Measurements from ENCODE around the gene RAB9A. TPM values are rescaled to one million over a fixed set of nuclear protein-coding genes. Genes with fewer than 3 reads are reported as not detected.

Gene RAB9A
- total RNA-seq, 1 experiment from 2014 or later, result 26.3 TPM

- TF ChIP-seq ZNF512 (CRISPR knock-in tag; IDR thresholded peaks at IDR 0.05; ENCODE audit: borderline replicate concordance), result no peak
- no peak for TF ChIP-seq MYBL2 (CRISPR knock-in tag; IDR thresholded peaks at IDR 0.05)
- TF ChIP-seq CDX4 (CRISPR knock-in tag; IDR thresholded peaks at IDR 0.05; ENCODE audit: borderline replicate concordance), result no peak
- TF ChIP-seq FOXJ3 (CRISPR knock-in tag; IDR thresholded peaks at IDR 0.05; ENCODE audit: borderline replicate concordance), result no peak
Measured at GRCh38 chrX:13717700-13718472, 29.0 kb downstream of the RAB9A start (continued).

- Mint-ChIP-seq H3K36me3 (peaks cover 25% of the 10 kb centered on the region), H3K27me3 (ENCODE audit: low read depth) (no peaks in the 10 kb centered on the region), H3K4me3 (no peak overlapping the region), H3K9me3 (peaks cover 5% of the 10 kb centered on the region), H3K27ac (no peak overlapping the region), H3K4me1 (no peaks in the 10 kb centered on the region)
- ATAC-seq (no peak), DNase-seq (ENCODE audit: low spot score) (no peak)
- ChIA-PET POLR2A (no interaction called here), CTCF (no interaction called here)
- no peak for TF ChIP-seq ZMAT4 (CRISPR knock-in tag; IDR thresholded peaks at IDR 0.05)
- TF ChIP-seq, protein P1, sequence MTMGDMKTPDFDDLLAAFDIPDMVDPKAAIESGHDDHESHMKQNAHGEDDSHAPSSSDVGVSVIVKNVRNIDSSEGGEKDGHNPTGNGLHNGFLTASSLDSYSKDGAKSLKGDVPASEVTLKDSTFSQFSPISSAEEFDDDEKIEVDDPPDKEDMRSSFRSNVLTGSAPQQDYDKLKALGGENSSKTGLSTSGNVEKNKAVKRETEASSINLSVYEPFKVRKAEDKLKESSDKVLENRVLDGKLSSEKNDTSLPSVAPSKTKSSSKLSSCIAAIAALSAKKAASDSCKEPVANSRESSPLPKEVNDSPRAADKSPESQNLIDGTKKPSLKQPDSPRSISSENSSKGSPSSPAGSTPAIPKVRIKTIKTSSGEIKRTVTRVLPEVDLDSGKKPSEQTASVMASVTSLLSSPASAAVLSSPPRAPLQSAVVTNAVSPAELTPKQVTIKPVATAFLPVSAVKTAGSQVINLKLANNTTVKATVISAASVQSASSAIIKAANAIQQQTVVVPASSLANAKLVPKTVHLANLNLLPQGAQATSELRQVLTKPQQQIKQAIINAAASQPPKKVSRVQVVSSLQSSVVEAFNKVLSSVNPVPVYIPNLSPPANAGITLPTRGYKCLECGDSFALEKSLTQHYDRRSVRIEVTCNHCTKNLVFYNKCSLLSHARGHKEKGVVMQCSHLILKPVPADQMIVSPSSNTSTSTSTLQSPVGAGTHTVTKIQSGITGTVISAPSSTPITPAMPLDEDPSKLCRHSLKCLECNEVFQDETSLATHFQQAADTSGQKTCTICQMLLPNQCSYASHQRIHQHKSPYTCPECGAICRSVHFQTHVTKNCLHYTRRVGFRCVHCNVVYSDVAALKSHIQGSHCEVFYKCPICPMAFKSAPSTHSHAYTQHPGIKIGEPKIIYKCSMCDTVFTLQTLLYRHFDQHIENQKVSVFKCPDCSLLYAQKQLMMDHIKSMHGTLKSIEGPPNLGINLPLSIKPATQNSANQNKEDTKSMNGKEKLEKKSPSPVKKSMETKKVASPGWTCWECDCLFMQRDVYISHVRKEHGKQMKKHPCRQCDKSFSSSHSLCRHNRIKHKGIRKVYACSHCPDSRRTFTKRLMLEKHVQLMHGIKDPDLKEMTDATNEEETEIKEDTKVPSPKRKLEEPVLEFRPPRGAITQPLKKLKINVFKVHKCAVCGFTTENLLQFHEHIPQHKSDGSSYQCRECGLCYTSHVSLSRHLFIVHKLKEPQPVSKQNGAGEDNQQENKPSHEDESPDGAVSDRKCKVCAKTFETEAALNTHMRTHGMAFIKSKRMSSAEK (CRISPR knock-in tag; IDR thresholded peaks at IDR 0.05; ENCODE audit: borderline replicate concordance), result no peak
- TF ChIP-seq KAT7 (CRISPR knock-in tag; IDR thresholded peaks at IDR 0.05; ENCODE audit: borderline replicate concordance), result no peak
- no peak for TF ChIP-seq GTF2I (CRISPR knock-in tag; conservative IDR thresholded peaks at IDR 0.05)
- TF ChIP-seq ZNF423 (CRISPR knock-in tag; IDR thresholded peaks at IDR 0.05), result no peak
Measured at GRCh38 chrX:13719192-13719856, 30.4 kb downstream of the RAB9A start.

DNA sequence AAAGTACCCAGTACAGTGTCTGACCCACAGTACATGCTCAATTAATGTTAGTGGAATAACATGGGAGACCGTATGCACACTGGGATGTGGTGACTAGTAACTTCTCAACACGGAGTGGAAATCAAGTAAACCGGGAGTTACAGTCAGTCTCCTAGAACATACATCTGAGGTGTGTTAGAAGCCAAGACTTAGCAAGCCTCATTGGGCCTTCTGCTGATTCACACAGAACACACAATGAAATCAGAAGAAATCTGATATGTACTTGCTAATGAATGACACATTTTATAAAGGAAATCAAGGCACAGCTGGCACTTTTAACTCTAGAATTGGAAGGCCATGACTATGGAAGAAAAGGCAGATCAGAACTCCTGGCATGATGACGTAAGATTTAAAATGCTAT lies 32.4 kb downstream of the RAB9A start:
- DNase-seq (ENCODE audit: low spot score) (no peak), ATAC-seq (no peak)
- Mint-ChIP-seq H3K9me3 (peaks cover 5% of the 10 kb centered on the region), H3K4me1 (0 out of 2 replicates have a peak, but pooled peaks cover 5% of the 10 kb centered on the region), H3K4me3 (no peak overlapping the region), H3K36me3 (peaks cover 29% of the 10 kb centered on the region), H3K27me3 (ENCODE audit: low read depth) (no peaks in the 10 kb centered on the region), H3K27ac (no peak overlapping the region)
- POLR2A ChIA-PET, result no interaction called here
- CTCF ChIA-PET, result no interaction called here
- no peak for TF ChIP-seq ZNF121 (CRISPR knock-in tag; IDR thresholded peaks at IDR 0.05)
- TF ChIP-seq, protein P2, sequence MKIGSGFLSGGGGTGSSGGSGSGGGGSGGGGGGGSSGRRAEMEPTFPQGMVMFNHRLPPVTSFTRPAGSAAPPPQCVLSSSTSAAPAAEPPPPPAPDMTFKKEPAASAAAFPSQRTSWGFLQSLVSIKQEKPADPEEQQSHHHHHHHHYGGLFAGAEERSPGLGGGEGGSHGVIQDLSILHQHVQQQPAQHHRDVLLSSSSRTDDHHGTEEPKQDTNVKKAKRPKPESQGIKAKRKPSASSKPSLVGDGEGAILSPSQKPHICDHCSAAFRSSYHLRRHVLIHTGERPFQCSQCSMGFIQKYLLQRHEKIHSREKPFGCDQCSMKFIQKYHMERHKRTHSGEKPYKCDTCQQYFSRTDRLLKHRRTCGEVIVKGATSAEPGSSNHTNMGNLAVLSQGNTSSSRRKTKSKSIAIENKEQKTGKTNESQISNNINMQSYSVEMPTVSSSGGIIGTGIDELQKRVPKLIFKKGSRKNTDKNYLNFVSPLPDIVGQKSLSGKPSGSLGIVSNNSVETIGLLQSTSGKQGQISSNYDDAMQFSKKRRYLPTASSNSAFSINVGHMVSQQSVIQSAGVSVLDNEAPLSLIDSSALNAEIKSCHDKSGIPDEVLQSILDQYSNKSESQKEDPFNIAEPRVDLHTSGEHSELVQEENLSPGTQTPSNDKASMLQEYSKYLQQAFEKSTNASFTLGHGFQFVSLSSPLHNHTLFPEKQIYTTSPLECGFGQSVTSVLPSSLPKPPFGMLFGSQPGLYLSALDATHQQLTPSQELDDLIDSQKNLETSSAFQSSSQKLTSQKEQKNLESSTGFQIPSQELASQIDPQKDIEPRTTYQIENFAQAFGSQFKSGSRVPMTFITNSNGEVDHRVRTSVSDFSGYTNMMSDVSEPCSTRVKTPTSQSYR (CRISPR knock-in tag; IDR thresholded peaks at IDR 0.05), result no peak
- TF ChIP-seq EMX1 (CRISPR knock-in tag; IDR thresholded peaks at IDR 0.05), result no peak
- no peak for TF ChIP-seq FOXP1 (CRISPR knock-in tag; IDR thresholded peaks at IDR 0.05; ENCODE audit: borderline replicate concordance)
- TF ChIP-seq, protein P3, sequence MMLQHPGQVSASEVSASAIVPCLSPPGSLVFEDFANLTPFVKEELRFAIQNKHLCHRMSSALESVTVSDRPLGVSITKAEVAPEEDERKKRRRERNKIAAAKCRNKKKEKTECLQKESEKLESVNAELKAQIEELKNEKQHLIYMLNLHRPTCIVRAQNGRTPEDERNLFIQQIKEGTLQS (CRISPR knock-in tag; conservative IDR thresholded peaks at IDR 0.05), result no peak
- TF ChIP-seq CBFB (CRISPR knock-in tag; IDR thresholded peaks at IDR 0.05; ENCODE audit: low read depth), result no peak
- no peak for TF ChIP-seq SMAD4 (CRISPR knock-in tag; IDR thresholded peaks at IDR 0.05)
- no peak for TF ChIP-seq E2F5 (CRISPR knock-in tag; IDR thresholded peaks at IDR 0.05)
- no peak for TF ChIP-seq ERG (CRISPR knock-in tag; IDR thresholded peaks at IDR 0.05)
